Lower leg skin (tissue), 4 donors: ENCODE results near the gene SNTG2. TPM values are rescaled to one million over a fixed set of nuclear protein-coding genes. Genes with fewer than 3 reads are reported as not detected.

Experiments
- DNase-seq, 2 donors: peaks; one replicate each; pipeline ENCODE4 v3.0.0-alpha.2; 2019; ENCODE audit warnings: low spot score in 2 of 2
- H3K4me3 ChIP-seq: fragments of 200-600 bp; sonication (generic); 2 replicates; pipeline ENCODE4 v1.5.1; 2017; ENCODE audit warnings: mild to moderate bottlenecking, low read depth; ENCODE audit not compliant: poor library complexity, severe bottlenecking
- CTCF ChIP-seq, 3 donors: fragments of 450-650 bp; IDR thresholded peaks; one replicate each; pipeline ENCODE4 v1.5.1; 2016; ENCODE audit warnings: antibody characterized with exemption in 3 of 3, mild to moderate bottlenecking in 3 of 3, moderate library complexity in 2 of 3
- POLR2A ChIP-seq, 2 donors: fragments of 450-650 bp; IDR thresholded peaks; one replicate each; pipeline ENCODE4 v1.6.1; 2016 to 2017; ENCODE audit warnings: antibody characterized with exemption in 2 of 2, mild to moderate bottlenecking in 1 of 2, moderate library complexity in 1 of 2
- whole genome bisulfite sequencing, 2 donors: methylation state at CpG; one replicate each; pipeline ENCODE4 v1.1.5; 2018; 5-methylcytosine and 5-hydroxymethylcytosine counted together
- intact Hi-C: fragments of 100-400 bp; cut with DNase I; formaldehyde crosslinking; loops from one replicate; pipeline ENCODE4 v1.15.0; 2023; ENCODE audit warnings: low total_unique reads
- total RNA-seq, 4 donors: library from RNA; depleted of rRNA; stranded (reverse); fragments of >200 nt; gene quantifications; one replicate each; pipeline ENCODE4 v1.1.0, GENCODE V29; 2016

The SNTG2 gene
- total RNA-seq, 4 donors from 2014 or later = 1.4 to 15.3 (median 6.3) TPM

DNA sequence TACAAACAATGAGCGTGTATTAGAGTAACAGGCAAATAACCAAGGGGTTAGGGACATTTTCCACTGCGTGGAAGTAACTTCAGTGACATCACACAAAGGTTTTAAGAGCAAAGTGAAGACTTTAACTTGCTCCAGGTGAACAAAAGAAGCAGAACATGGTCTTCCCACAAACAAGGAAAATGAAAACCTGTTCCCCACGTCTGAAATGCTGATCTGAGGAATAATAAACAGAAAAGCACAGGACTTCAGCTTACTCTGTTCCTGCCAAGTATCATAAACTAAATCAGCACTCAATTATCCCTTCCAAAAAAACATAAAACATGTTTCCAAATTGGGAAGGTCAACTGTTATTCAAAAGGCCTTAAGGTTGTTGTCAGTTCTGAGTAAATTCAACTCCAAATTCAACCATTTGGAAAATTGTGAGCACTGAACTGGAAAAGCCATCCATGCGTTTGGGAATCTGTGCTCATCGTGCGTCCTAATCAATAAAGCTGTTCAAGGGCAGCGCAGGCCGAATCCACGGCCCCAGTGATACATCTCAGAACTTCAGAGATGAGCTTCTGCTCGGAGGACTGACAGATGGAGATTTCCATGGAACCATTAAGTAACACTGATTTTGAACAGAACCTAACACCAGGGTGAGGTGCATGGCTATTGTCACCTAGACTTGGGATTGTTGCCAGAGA, 7.7 kb upstream of the SNTG2 start:
- TF ChIP-seq POLR2A (IDR thresholded peaks at IDR 0.05) (no peak), CTCF (IDR thresholded peaks at IDR 0.05) (no peak)
- H3K4me3 ChIP-seq = no peak overlapping the region
- DNase-seq = peak in 1 of 2 donors; percentile 70
- intact Hi-C loops = no loop called here
- 72 to 74% methylated on average over 10 of the region's 10 CpGs for WGBS, 2 donors

DNA sequence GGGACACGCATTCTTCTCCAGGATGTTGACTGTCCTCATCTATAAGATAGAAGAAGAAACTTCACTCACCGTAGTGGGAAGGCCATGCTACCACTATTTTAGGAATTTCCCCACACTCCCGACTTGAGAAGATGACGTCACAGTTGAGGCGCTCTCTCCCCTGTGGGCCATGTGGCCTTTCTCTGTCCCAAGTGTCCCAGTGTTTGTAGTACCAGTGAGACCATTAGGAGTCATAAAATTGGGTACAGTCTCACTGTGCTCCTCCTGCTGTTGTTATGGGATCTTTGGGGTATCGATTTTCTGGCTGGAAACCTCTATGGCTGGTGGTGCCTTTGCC, 7.2 kb upstream of the SNTG2 start:
- no peak overlapping the region for H3K4me3 ChIP-seq
- DNase-seq = peak in 1 of 2 donors; percentile 70
- TF ChIP-seq POLR2A (IDR thresholded peaks at IDR 0.05) (no peak), CTCF (IDR thresholded peaks at IDR 0.05) (no peak)
- intact Hi-C loops = no loop called here
- 91 to 93% methylated on average over 6 of the region's 6 CpGs for WGBS, 2 donors

- no peak for DNase-seq
- H3K4me3 ChIP-seq = no peak overlapping the region
- intact Hi-C loops = no loop called here
- TF ChIP-seq POLR2A (IDR thresholded peaks at IDR 0.05) = no peak
- TF ChIP-seq CTCF (IDR thresholded peaks at IDR 0.05) = no peak
- WGBS, 2 donors = 93 to 95% methylated on average over 3 of the region's 3 CpGs
Observed at GRCh38 chr2:943821-944220, 6.8 kb upstream of the SNTG2 start.

DNA sequence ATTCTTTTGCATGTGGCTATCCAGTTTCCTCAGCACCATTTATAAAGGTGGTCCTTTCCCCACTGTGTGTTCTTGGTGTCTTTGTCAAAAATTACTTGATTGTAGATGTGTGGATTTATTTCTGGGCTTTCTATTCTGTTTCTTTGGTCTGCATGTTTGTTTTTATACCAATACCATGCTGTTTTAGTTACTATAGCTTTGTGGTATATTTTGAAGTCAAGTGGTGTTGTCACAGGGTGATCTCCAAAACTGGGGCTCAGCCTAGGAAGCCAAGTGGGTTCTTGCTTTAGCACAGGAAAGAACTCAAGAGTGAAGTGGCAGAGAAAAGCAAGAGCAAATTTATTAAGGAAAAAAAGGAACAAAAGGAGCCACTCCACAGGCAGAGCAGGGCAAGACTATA, 6.0 kb upstream of the SNTG2 start:
- intact Hi-C loops = no loop called here
- H3K4me3 ChIP-seq = no peak overlapping the region
- DNase-seq = no peak
- TF ChIP-seq POLR2A (IDR thresholded peaks at IDR 0.05) (no peak), CTCF (IDR thresholded peaks at IDR 0.05) (no peak)

DNA sequence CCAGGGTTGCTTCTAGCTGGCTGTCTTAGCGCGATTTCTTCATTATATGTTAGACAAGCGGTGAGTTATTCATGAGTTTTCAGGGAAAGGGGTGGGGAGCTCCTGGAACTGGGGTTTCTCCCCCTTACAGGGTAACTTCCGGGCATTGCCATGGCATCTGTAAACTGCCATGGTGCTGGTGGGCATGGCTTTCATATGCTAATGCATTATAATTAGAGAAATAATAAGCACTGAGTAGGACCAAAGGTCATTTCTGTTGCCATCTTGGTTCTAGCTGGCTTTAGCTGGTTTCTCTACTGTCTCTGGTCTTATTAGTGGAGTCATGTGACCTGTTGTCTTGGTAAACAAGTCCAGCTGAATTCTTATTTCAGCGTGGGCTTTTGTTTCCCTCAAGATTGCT, 5.5 kb upstream of the SNTG2 start:
- DNase-seq = no peak
- no peak overlapping the region for H3K4me3 ChIP-seq
- 80 to 92% methylated on average over 5 of the region's 5 CpGs for WGBS, 2 donors
- intact Hi-C loops = no loop called here
- TF ChIP-seq POLR2A (IDR thresholded peaks at IDR 0.05) (no peak), CTCF (IDR thresholded peaks at IDR 0.05) (no peak)
